Activated CD4-positive, alpha-beta T cell treated with anti-CD3 and anti-CD28 coated beads for 4 hours (primary cell): ENCODE data around the gene TNIK.
"Not testable (repeated sequence)": the region's sequence is repeated elsewhere in the genome, so short reads cannot be mapped to it uniquely, and the experiment has no call there.

Experiments used
- DNase-seq, 2 donors: peaks; one replicate each; pipeline ENCODE4 v3.0.0-alpha.2; 2020

TNIK gene

GRCh38 chr3:171333784-171334464, 126.3 kb downstream of the TNIK start:
- DNase-seq = no peak

- DNase-seq = no peak
Observed at GRCh38 chr3:171330938-171331337, 129.3 kb downstream of the TNIK start.

- no peak for DNase-seq
Observed at GRCh38 chr3:171329746-171330145, 130.5 kb downstream of the TNIK start.

GRCh38 chr3:171328419-171329082, 131.7 kb downstream of the TNIK start:
- DNase-seq = peak; percentile 7 to 24

GRCh38 chr3:171327441-171328174, 132.6 kb downstream of the TNIK start:
- DNase-seq = no peak

GRCh38 chr3:171326717-171327440, 133.3 kb downstream of the TNIK start:
- DNase-seq = no peak

GRCh38 chr3:171323938-171324536, 136.2 kb downstream of the TNIK start:
- DNase-seq = no peak

- DNase-seq = no peak
Observed at GRCh38 chr3:171321559-171322360, 138.4 kb downstream of the TNIK start.

GRCh38 chr3:171320750-171321558, 139.3 kb downstream of the TNIK start:
- no peak for DNase-seq

- DNase-seq = no peak
Observed at GRCh38 chr3:171317171-171317570, 143.0 kb downstream of the TNIK start.

GRCh38 chr3:171315919-171316318, 144.3 kb downstream of the TNIK start:
- no peak for DNase-seq

GRCh38 chr3:171315101-171315500, 145.1 kb downstream of the TNIK start:
- DNase-seq = no peak

- DNase-seq = no peak
Observed at GRCh38 chr3:171314341-171314740, 145.9 kb downstream of the TNIK start.

- DNase-seq = no peak
Observed at GRCh38 chr3:171313702-171314101, 146.5 kb downstream of the TNIK start.

- no peak for DNase-seq
Observed at GRCh38 chr3:171312741-171313140, 147.5 kb downstream of the TNIK start.

- no peak for DNase-seq
Observed at GRCh38 chr3:171311784-171312183, 148.4 kb downstream of the TNIK start.

GRCh38 chr3:171309906-171310359, 150.3 kb downstream of the TNIK start:
- DNase-seq = no peak

GRCh38 chr3:171307988-171308387, 152.2 kb downstream of the TNIK start:
- no peak for DNase-seq

- no peak for DNase-seq
Observed at GRCh38 chr3:171307046-171307585, 153.1 kb downstream of the TNIK start.

GRCh38 chr3:171306631-171307030, 153.6 kb downstream of the TNIK start:
- DNase-seq = no peak

- not testable (repeated sequence) for DNase-seq
Observed at GRCh38 chr3:171305823-171306222, 154.4 kb downstream of the TNIK start.
